ENCODE measurements around the gene TARS3. TPM values are rescaled to one million over a fixed set of nuclear protein-coding genes. Genes with fewer than 3 reads are reported as not detected.

TARS3 gene
- polyA plus RNA-seq, 4 donors, result 4.2 to 19.5 (median 5.1) TPM

DNA sequence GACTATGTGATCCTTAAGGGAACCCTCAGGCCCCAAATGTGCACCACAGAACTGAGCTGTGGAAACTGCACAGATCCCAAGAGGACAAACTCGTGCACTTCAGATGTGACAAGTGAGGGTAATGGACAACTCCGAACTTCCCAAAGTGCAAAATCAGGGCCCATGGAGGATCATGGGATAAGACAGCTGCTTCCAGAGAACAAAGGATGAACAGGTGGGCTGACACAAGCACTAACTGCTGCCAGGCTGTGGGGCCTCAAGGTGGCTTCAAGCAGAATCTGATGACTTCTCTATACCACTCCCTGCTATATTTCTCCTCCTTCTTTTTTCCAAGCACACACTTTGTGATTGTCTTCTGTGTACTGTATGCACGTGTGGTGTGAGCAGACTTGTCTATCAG lies 5.4 kb downstream of the TARS3 start:
- peaks cover 0 to 2% (median 2%) of the 10 kb centered on the region in 3 donors for H3K4me1 ChIP-seq (ENCODE audit: control insufficient read depth in 3 of 3, insufficient read depth in 2 of 3, low read depth in 1 of 3, low read length in 2 of 3)
- FAIRE-seq, result no peak
- H3K9me3 ChIP-seq (ENCODE audit: control insufficient read depth in 2 of 2, insufficient read depth in 1 of 2, low read depth in 1 of 2, low read length in 1 of 2), result no peaks in the 10 kb centered on the region
- H3K4me3 ChIP-seq (ENCODE audit: low read depth in 1 of 3, low read length in 3 of 3), result no peak overlapping the region
- no peak overlapping the region for H3K27ac ChIP-seq (ENCODE audit: low read depth in 1 of 3, low read length in 2 of 3)
- H3K36me3 ChIP-seq (ENCODE audit: control insufficient read depth in 3 of 3, insufficient read depth in 2 of 3, low read depth in 1 of 3, low read length in 3 of 3), result peaks cover 10 to 28% (median 15%) of the 10 kb centered on the region in 3 donors
- DNase-seq, result no peak
- WGBS, 3 donors, result 83 to 96% (median 90%) methylated on average over 3 of the region's 3 CpGs
- no peaks in the 10 kb centered on the region for H3K27me3 ChIP-seq (ENCODE audit: control insufficient read depth in 3 of 3, insufficient read depth in 3 of 3, low read length in 3 of 3)

DNA sequence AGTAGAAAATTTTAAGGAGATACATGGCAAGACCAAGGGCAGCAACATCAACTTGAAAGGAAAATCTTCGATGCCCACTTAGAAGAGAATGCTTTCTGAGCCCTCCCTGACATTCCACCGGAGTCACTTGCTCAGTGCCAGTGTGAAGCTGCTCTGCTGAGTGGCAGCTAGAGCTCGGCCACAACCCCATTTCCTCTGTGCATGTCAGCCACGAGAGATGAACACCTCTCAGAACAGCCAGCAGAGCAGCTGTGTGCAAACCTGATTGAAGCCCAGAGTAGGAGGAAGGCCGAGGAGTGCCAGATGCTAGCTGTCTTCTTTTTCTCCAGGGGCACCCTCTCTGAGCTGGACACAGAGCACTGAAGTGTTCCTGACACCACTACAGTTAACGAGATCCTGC lies 12.2 kb downstream of the TARS3 start:
- Histone ChIP-seq H3K27ac (ENCODE audit: low read depth in 1 of 3, low read length in 2 of 3) (no peak overlapping the region), H3K27me3 (ENCODE audit: control insufficient read depth in 3 of 3, insufficient read depth in 3 of 3, low read length in 3 of 3) (no peaks in the 10 kb centered on the region), H3K36me3 (ENCODE audit: control insufficient read depth in 3 of 3, insufficient read depth in 2 of 3, low read depth in 1 of 3, low read length in 3 of 3) (peaks cover 4 to 42% (median 7%) of the 10 kb centered on the region in 3 donors), H3K4me3 (ENCODE audit: low read depth in 1 of 3, low read length in 3 of 3) (no peak overlapping the region), H3K4me1 (ENCODE audit: control insufficient read depth in 3 of 3, insufficient read depth in 2 of 3, low read depth in 1 of 3, low read length in 2 of 3) (no peaks in the 10 kb centered on the region), H3K9me3 (ENCODE audit: control insufficient read depth in 2 of 2, insufficient read depth in 1 of 2, low read depth in 1 of 2, low read length in 1 of 2) (no peaks in the 10 kb centered on the region)
- DNase-seq (no peak), FAIRE-seq (no peak)
- 87 to 97% (median 90%) methylated on average over 6 of the region's 6 CpGs for WGBS, 3 donors

DNA sequence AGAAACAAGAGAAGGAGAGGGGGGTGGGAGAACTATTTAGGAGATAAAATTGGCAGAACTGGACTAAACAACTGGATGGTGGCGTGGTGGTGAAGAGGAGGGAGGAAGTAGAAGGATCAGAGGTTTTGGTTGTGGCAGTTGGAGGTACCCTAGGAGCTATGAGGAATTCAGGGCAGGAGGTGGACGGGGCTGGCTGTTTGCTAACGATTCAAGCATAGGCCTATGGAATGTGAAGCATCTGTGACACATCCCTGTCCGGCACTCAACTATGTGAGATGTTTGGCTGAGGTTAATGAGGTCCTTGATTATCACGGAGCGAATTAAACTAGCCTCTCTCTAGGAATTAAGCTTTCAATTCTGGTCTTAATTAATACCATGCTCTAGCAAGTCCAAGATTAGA lies 13.5 kb downstream of the TARS3 start:
- no peak overlapping the region for H3K27ac ChIP-seq (ENCODE audit: low read depth in 1 of 3, low read length in 2 of 3)
- DNase-seq (no peak), FAIRE-seq (no peak)
- WGBS, 3 donors, result 81 to 91% (median 88%) methylated on average over 6 of the region's 6 CpGs
- no peaks in the 10 kb centered on the region for H3K27me3 ChIP-seq (ENCODE audit: control insufficient read depth in 3 of 3, insufficient read depth in 3 of 3, low read length in 3 of 3)
- H3K4me3 ChIP-seq (ENCODE audit: low read depth in 1 of 3, low read length in 3 of 3), result no peak overlapping the region
- no peaks in the 10 kb centered on the region for H3K4me1 ChIP-seq (ENCODE audit: control insufficient read depth in 3 of 3, insufficient read depth in 2 of 3, low read depth in 1 of 3, low read length in 2 of 3)
- H3K36me3 ChIP-seq (ENCODE audit: control insufficient read depth in 3 of 3, insufficient read depth in 2 of 3, low read depth in 1 of 3, low read length in 3 of 3), result peaks cover 5 to 43% (median 9%) of the 10 kb centered on the region in 3 donors
- no peaks in the 10 kb centered on the region for H3K9me3 ChIP-seq (ENCODE audit: control insufficient read depth in 2 of 2, insufficient read depth in 1 of 2, low read depth in 1 of 2, low read length in 1 of 2)

DNA sequence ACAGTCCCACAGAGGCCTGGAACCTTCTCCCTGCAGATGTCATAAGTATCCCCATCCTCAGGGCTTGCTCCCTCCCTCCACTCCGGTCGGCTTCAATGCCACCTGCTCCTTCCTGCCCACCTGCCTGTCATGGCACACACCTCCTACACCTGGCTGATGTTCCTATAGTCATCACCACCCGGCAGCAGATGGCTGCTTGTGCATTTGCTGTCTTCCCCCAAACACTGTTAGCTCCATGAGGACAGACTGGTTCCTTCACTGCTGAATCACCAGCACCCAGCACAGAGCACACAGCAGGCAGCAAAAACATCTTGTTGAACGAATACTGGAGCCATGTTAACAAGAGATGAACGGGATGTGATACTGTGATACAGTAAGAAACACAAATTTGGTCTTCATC lies 14.8 kb downstream of the TARS3 start:
- FAIRE-seq (no peak), DNase-seq (no peak)
- H3K4me3 ChIP-seq (ENCODE audit: low read depth in 1 of 3, low read length in 3 of 3), result no peak overlapping the region
- peaks cover 10 to 45% (median 13%) of the 10 kb centered on the region in 3 donors for H3K36me3 ChIP-seq (ENCODE audit: control insufficient read depth in 3 of 3, insufficient read depth in 2 of 3, low read depth in 1 of 3, low read length in 3 of 3)
- no peaks in the 10 kb centered on the region for H3K4me1 ChIP-seq (ENCODE audit: control insufficient read depth in 3 of 3, insufficient read depth in 2 of 3, low read depth in 1 of 3, low read length in 2 of 3)
- no peak overlapping the region for H3K27ac ChIP-seq (ENCODE audit: low read depth in 1 of 3, low read length in 2 of 3)
- no peaks in the 10 kb centered on the region for H3K27me3 ChIP-seq (ENCODE audit: control insufficient read depth in 3 of 3, insufficient read depth in 3 of 3, low read length in 3 of 3)
- 91 to 93% (median 93%) methylated on average over 5 of the region's 5 CpGs for WGBS, 3 donors
- H3K9me3 ChIP-seq (ENCODE audit: control insufficient read depth in 2 of 2, insufficient read depth in 1 of 2, low read depth in 1 of 2, low read length in 1 of 2), result no peaks in the 10 kb centered on the region

DNA sequence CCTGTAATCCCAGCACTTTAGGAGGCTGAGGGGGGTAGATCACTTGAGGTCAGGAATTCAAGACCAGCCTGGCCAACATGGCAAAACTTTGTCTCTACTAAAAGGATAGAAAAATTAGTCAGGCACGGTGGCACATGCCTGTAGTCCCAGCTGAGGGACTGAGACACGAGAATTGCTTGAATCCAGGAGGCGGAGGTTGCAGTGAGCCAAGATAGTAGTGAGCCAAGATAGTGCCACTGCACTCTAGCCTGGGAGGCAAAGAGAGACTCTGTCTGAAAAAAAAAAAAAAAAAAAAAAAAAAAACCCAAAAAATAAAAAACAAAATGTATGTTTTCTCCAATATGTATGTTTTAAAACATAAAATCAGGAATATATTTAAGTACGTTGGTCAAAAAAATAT lies 16.3 kb downstream of the TARS3 start:
- Histone ChIP-seq H3K36me3 (ENCODE audit: control insufficient read depth in 3 of 3, insufficient read depth in 2 of 3, low read depth in 1 of 3, low read length in 3 of 3) (peaks cover 10 to 44% (median 13%) of the 10 kb centered on the region in 3 donors), H3K27me3 (ENCODE audit: control insufficient read depth in 3 of 3, insufficient read depth in 3 of 3, low read length in 3 of 3) (no peaks in the 10 kb centered on the region), H3K4me3 (ENCODE audit: low read depth in 1 of 3, low read length in 3 of 3) (no peak overlapping the region), H3K4me1 (ENCODE audit: control insufficient read depth in 3 of 3, insufficient read depth in 2 of 3, low read depth in 1 of 3, low read length in 2 of 3) (no peaks in the 10 kb centered on the region), H3K27ac (ENCODE audit: low read depth in 1 of 3, low read length in 2 of 3) (no peak overlapping the region), H3K9me3 (ENCODE audit: control insufficient read depth in 2 of 2, insufficient read depth in 1 of 2, low read depth in 1 of 2, low read length in 1 of 2) (no peaks in the 10 kb centered on the region)
- DNase-seq, result no peak
- no peak for FAIRE-seq
- 93 to 95% (median 93%) methylated on average over 4 of the region's 4 CpGs for WGBS, 3 donors

DNA sequence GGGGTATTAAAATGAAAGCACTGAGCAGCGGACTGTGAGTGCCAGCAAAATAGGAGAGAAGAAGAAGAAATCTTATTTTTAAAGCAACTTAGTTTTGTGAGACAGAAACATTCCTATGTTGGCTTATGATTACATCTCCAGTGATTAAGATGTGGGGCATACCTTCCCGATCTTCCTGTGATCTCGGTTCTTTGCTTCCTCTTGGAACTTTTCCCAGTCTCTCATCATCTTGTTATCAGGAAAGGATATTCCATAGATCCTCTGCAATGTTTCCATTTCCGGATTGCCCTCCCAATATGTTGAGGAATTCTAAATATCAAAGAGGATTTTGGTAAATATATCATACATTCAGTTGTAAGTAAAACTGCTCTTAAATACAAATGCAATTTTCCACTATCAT lies 22.2 kb downstream of the TARS3 start:
- FAIRE-seq (no peak), DNase-seq (no peak)
- Histone ChIP-seq H3K27me3 (ENCODE audit: control insufficient read depth in 3 of 3, insufficient read depth in 3 of 3, low read length in 3 of 3) (no peaks in the 10 kb centered on the region), H3K9me3 (ENCODE audit: control insufficient read depth in 2 of 2, insufficient read depth in 1 of 2, low read depth in 1 of 2, low read length in 1 of 2) (no peaks in the 10 kb centered on the region), H3K36me3 (ENCODE audit: control insufficient read depth in 3 of 3, insufficient read depth in 2 of 3, low read depth in 1 of 3, low read length in 3 of 3) (peaks cover 6 to 24% (median 22%) of the 10 kb centered on the region in 3 donors), H3K27ac (ENCODE audit: low read depth in 1 of 3, low read length in 2 of 3) (no peak overlapping the region), H3K4me3 (ENCODE audit: low read depth in 1 of 3, low read length in 3 of 3) (no peak overlapping the region), H3K4me1 (ENCODE audit: control insufficient read depth in 3 of 3, insufficient read depth in 2 of 3, low read depth in 1 of 3, low read length in 2 of 3) (no peaks in the 10 kb centered on the region)
- WGBS, 3 donors, result 51 to 73% (median 56%) methylated on average over 4 of the region's 4 CpGs

DNA sequence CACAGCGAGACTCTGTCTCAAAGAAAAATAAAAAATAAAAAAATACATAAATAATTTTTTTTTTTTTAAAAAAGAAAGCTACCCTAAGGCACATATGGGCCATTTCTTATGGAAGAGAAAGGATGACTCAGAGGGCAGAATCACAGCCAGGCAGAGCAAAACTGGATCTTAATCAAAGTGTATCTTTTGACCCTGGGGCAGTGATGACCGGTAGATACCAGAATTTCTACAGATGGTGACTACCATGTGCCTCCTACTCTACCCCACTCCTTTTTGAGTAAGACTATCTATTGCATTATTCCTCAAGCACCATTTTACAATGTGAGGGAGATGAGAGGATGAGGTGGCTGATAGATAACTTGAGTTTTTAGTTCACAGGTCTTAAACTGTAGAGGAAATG lies 26.0 kb downstream of the TARS3 start:
- no peak for DNase-seq
- 89 to 98% (median 96%) methylated on average over 2 of the region's 2 CpGs for WGBS, 3 donors
- Histone ChIP-seq H3K9me3 (ENCODE audit: control insufficient read depth in 2 of 2, insufficient read depth in 1 of 2, low read depth in 1 of 2, low read length in 1 of 2) (no peaks in the 10 kb centered on the region), H3K4me3 (ENCODE audit: low read depth in 1 of 3, low read length in 3 of 3) (no peak overlapping the region), H3K36me3 (ENCODE audit: control insufficient read depth in 3 of 3, insufficient read depth in 2 of 3, low read depth in 1 of 3, low read length in 3 of 3) (peaks cover 4 to 22% (median 13%) of the 10 kb centered on the region in 3 donors), H3K27me3 (ENCODE audit: control insufficient read depth in 3 of 3, insufficient read depth in 3 of 3, low read length in 3 of 3) (no peaks in the 10 kb centered on the region), H3K27ac (ENCODE audit: low read depth in 1 of 3, low read length in 2 of 3) (no peak overlapping the region), H3K4me1 (ENCODE audit: control insufficient read depth in 3 of 3, insufficient read depth in 2 of 3, low read depth in 1 of 3, low read length in 2 of 3) (no peaks in the 10 kb centered on the region)
- FAIRE-seq, result no peak

DNA sequence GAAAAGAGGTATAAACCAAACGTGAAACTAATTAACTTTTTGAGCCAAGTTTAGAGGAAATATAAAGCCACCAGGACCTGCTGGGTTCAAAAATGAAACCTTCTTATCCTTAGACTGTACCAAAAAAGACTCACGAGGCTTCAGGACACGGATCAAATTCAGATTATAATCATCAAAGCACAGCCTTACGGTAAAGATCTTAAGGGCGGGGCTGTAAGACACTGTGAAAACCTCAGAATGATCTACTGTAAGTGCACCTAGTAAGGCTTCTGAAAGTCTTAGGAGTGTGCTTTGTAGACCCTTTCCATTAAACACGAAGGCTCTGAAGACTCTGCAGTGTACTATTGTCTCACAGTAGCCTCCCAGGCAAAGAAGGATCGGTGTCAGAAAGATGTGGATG lies 26.8 kb downstream of the TARS3 start:
- Histone ChIP-seq H3K9me3 (ENCODE audit: control insufficient read depth in 2 of 2, insufficient read depth in 1 of 2, low read depth in 1 of 2, low read length in 1 of 2) (no peaks in the 10 kb centered on the region), H3K27ac (ENCODE audit: low read depth in 1 of 3, low read length in 2 of 3) (no peak overlapping the region), H3K36me3 (ENCODE audit: control insufficient read depth in 3 of 3, insufficient read depth in 2 of 3, low read depth in 1 of 3, low read length in 3 of 3) (peaks cover 4 to 22% (median 17%) of the 10 kb centered on the region in 3 donors), H3K4me1 (ENCODE audit: control insufficient read depth in 3 of 3, insufficient read depth in 2 of 3, low read depth in 1 of 3, low read length in 2 of 3) (no peaks in the 10 kb centered on the region), H3K27me3 (ENCODE audit: control insufficient read depth in 3 of 3, insufficient read depth in 3 of 3, low read length in 3 of 3) (no peaks in the 10 kb centered on the region), H3K4me3 (ENCODE audit: low read depth in 1 of 3, low read length in 3 of 3) (no peak overlapping the region)
- no peak for FAIRE-seq
- DNase-seq, result no peak
- WGBS, 3 donors, result 85 to 88% (median 86%) methylated on average over 7 of the region's 7 CpGs

DNA sequence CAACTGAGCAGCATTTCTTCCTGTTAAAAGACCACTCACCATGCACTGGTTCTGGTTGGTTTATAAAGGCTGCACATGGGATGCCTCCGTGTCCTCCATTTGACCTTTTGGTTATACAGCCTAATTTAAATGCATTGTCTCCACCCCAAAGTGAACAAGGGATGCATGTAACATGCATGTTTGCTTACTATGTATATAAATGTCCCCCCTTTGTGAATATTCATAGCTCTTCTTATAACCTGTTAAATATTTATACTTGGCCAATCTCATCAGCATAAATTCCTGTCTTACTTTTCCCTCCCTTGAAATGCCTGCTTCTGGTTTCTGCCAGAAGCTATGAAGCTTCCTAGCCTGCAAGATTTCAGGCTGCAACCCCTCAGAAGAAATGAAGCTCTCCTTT lies 27.4 kb downstream of the TARS3 start:
- Histone ChIP-seq H3K4me3 (ENCODE audit: low read depth in 1 of 3, low read length in 3 of 3) (no peak overlapping the region), H3K9me3 (ENCODE audit: control insufficient read depth in 2 of 2, insufficient read depth in 1 of 2, low read depth in 1 of 2, low read length in 1 of 2) (no peaks in the 10 kb centered on the region), H3K4me1 (ENCODE audit: control insufficient read depth in 3 of 3, insufficient read depth in 2 of 3, low read depth in 1 of 3, low read length in 2 of 3) (no peaks in the 10 kb centered on the region), H3K27me3 (ENCODE audit: control insufficient read depth in 3 of 3, insufficient read depth in 3 of 3, low read length in 3 of 3) (no peaks in the 10 kb centered on the region), H3K27ac (ENCODE audit: low read depth in 1 of 3, low read length in 2 of 3) (no peak overlapping the region), H3K36me3 (ENCODE audit: control insufficient read depth in 3 of 3, insufficient read depth in 2 of 3, low read depth in 1 of 3, low read length in 3 of 3) (peaks cover 5 to 21% (median 16%) of the 10 kb centered on the region in 3 donors)
- WGBS, 3 donors, result 97 to 100% (median 100%) methylated on average over 1 of the region's 1 CpG
- DNase-seq, result no peak
- no peak for FAIRE-seq
